Left kidney (tissue), 2 donors: ENCODE data around the gene TUBB4B. TPM values are rescaled to one million over a fixed set of nuclear protein-coding genes. Genes with fewer than 3 reads are reported as not detected.
A peak's percentile ranks its signal among the peaks of the same experiment; 100 is the strongest.

Experiments used
- DNase-seq: peaks from one replicate; pipeline ENCODE4 v3.0.0-alpha.2; 2013
- polyA plus RNA-seq: library from polyadenylated mRNA; unstranded; fragments of 120-200 nt; gene quantifications from one replicate; pipeline ENCODE4 v1.2.1, GENCODE V29; 2013; ENCODE audit not compliant: insufficient read length

TUBB4B gene
- polyA plus RNA-seq, 1 donor: 345 TPM

GRCh38 chr9:137206602-137207001 lies 34.5 kb upstream of the TUBB4B start:
- DNase-seq: no peak

GRCh38 chr9:137211532-137211931 lies 29.6 kb upstream of the TUBB4B start:
- no peak for DNase-seq

GRCh38 chr9:137212520-137212919 lies 28.6 kb upstream of the TUBB4B start:
- DNase-seq: no peak

GRCh38 chr9:137213160-137214060 lies 27.7 kb upstream of the TUBB4B start:
- DNase-seq: no peak

GRCh38 chr9:137214620-137215019 lies 26.5 kb upstream of the TUBB4B start:
- no peak for DNase-seq

- no peak for DNase-seq
Measured at GRCh38 chr9:137215196-137215986, 25.7 kb upstream of the TUBB4B start.

GRCh38 chr9:137216188-137216965 lies 24.7 kb upstream of the TUBB4B start:
- DNase-seq: no peak

GRCh38 chr9:137217276-137218211 lies 23.5 kb upstream of the TUBB4B start:
- no peak for DNase-seq

GRCh38 chr9:137218212-137218753 lies 22.8 kb upstream of the TUBB4B start:
- DNase-seq: no peak

GRCh38 chr9:137218754-137219271 lies 22.3 kb upstream of the TUBB4B start:
- no peak for DNase-seq

GRCh38 chr9:137219757-137220316 lies 21.2 kb upstream of the TUBB4B start:
- DNase-seq: no peak

- no peak for DNase-seq
Measured at GRCh38 chr9:137220317-137221094, 20.6 kb upstream of the TUBB4B start.

GRCh38 chr9:137221095-137221505 lies 20.0 kb upstream of the TUBB4B start:
- DNase-seq: no peak

- no peak for DNase-seq
Measured at GRCh38 chr9:137221506-137222111, 19.5 kb upstream of the TUBB4B start.

- DNase-seq: no peak
Measured at GRCh38 chr9:137222190-137223077, 18.7 kb upstream of the TUBB4B start, which contains the start of gene RNF208. Gene RNF208 (minus strand): TSS chr9:137222240. CDS start chr9:137221212, 1,028 bp downstream.

- DNase-seq: peak; percentile 96
Measured at GRCh38 chr9:137223078-137223970, 17.8 kb upstream of the TUBB4B start.
